ENCODE results near the gene MEIS1.

DNA sequence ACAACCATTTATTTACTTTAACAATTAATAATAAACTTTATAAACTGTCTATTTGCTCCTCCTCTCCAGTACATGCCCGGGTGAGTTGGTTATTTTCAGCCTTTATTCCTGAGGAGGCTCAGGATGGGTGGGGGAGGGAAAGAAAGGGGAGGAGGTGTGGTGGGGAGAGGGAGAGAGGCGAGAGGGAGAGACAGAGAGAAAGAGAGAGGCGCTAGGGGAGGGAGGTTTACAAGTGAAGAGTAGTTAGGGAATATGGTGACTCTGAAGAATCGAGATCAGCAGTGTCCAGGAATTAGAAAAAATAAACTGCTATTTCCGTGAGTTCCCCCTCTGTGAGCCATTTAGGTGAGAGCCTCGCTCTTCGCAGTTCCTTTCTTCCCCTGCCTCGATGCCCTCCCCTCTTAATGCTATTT, 138.9 kb downstream of the MEIS1 start:
- TF ChIP-seq, protein P1, sequence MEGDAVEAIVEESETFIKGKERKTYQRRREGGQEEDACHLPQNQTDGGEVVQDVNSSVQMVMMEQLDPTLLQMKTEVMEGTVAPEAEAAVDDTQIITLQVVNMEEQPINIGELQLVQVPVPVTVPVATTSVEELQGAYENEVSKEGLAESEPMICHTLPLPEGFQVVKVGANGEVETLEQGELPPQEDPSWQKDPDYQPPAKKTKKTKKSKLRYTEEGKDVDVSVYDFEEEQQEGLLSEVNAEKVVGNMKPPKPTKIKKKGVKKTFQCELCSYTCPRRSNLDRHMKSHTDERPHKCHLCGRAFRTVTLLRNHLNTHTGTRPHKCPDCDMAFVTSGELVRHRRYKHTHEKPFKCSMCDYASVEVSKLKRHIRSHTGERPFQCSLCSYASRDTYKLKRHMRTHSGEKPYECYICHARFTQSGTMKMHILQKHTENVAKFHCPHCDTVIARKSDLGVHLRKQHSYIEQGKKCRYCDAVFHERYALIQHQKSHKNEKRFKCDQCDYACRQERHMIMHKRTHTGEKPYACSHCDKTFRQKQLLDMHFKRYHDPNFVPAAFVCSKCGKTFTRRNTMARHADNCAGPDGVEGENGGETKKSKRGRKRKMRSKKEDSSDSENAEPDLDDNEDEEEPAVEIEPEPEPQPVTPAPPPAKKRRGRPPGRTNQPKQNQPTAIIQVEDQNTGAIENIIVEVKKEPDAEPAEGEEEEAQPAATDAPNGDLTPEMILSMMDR (conservative IDR thresholded peaks at IDR 0.05; ENCODE audit: low read depth in 2 of 2) = no peak
- TF ChIP-seq EZH2 (IDR thresholded peaks at IDR 0.05; ENCODE audit: low read depth, unreplicated experiment) = no peak
